Measurements from ENCODE around the gene ELF5. TPM values are rescaled to one million over a fixed set of nuclear protein-coding genes. Genes with fewer than 3 reads are reported as not detected.

Gene ELF5
- total and polyA plus RNA-seq, 4 donors, result 0.11 to 0.54 (median 0.22) TPM; not detected in 1

GRCh38 chr11:34483106-34483874 is 30.3 kb downstream of the ELF5 start:
- no peak overlapping the region for H3K4me3 ChIP-seq (ENCODE audit: low read depth, low read length)
- DNase-seq (ENCODE audit: low read depth in 4 of 6, low spot score in 6 of 6), result no peak
- WGBS (ENCODE audit: insufficient coverage), result 95% methylated on average over 7 of the region's 9 CpGs

GRCh38 chr11:34481307-34481706 is 32.3 kb downstream of the ELF5 start:
- H3K36me3 ChIP-seq (ENCODE audit: control insufficient read depth, insufficient read depth, low read length), result no peaks in the 10 kb centered on the region
- WGBS (ENCODE audit: insufficient coverage), result 60% methylated on average over 1 of the region's 3 CpGs
- H3K27me3 ChIP-seq (ENCODE audit: control insufficient read depth, insufficient read depth, low read length), result no peaks in the 10 kb centered on the region
- no peaks in the 10 kb centered on the region for H3K4me1 ChIP-seq (ENCODE audit: control insufficient read depth, insufficient read depth, low read length)
- H3K4me3 ChIP-seq (ENCODE audit: low read depth, low read length), result no peak overlapping the region
- no peaks in the 10 kb centered on the region for H3K9me3 ChIP-seq (ENCODE audit: control insufficient read depth, insufficient read depth, low read length)
- H3K27ac ChIP-seq (ENCODE audit: low read depth, low read length), result no peak overlapping the region
- DNase-seq (ENCODE audit: low read depth in 4 of 6, low spot score in 6 of 6), result no peak

More at GRCh38 chr11:34483106-34483874, 30.3 kb downstream of the ELF5 start:
- no peaks in the 10 kb centered on the region for H3K9me3 ChIP-seq (ENCODE audit: control insufficient read depth, insufficient read depth, low read length)
- no peaks in the 10 kb centered on the region for H3K27me3 ChIP-seq (ENCODE audit: control insufficient read depth, insufficient read depth, low read length)
- H3K36me3 ChIP-seq (ENCODE audit: control insufficient read depth, insufficient read depth, low read length), result no peaks in the 10 kb centered on the region
- no peaks in the 10 kb centered on the region for H3K4me1 ChIP-seq (ENCODE audit: control insufficient read depth, insufficient read depth, low read length)
- H3K27ac ChIP-seq (ENCODE audit: low read depth, low read length), result no peak overlapping the region

GRCh38 chr11:34480314-34480713 is 33.3 kb downstream of the ELF5 start:
- no peaks in the 10 kb centered on the region for H3K27me3 ChIP-seq (ENCODE audit: control insufficient read depth, insufficient read depth, low read length)
- H3K4me3 ChIP-seq (ENCODE audit: low read depth, low read length), result no peak overlapping the region
- no peaks in the 10 kb centered on the region for H3K4me1 ChIP-seq (ENCODE audit: control insufficient read depth, insufficient read depth, low read length)
- H3K9me3 ChIP-seq (ENCODE audit: control insufficient read depth, insufficient read depth, low read length), result no peaks in the 10 kb centered on the region
- no peaks in the 10 kb centered on the region for H3K36me3 ChIP-seq (ENCODE audit: control insufficient read depth, insufficient read depth, low read length)
- no CpG with 5 or more reads among the region's 3 CpGs for WGBS (ENCODE audit: insufficient coverage)
- no peak overlapping the region for H3K27ac ChIP-seq (ENCODE audit: low read depth, low read length)
- no peak for DNase-seq (ENCODE audit: low read depth in 4 of 6, low spot score in 6 of 6)

GRCh38 chr11:34478845-34479663 is 34.5 kb downstream of the ELF5 start:
- Histone ChIP-seq H3K4me3 (ENCODE audit: low read depth, low read length) (no peak overlapping the region), H3K4me1 (ENCODE audit: control insufficient read depth, insufficient read depth, low read length) (no peaks in the 10 kb centered on the region), H3K36me3 (ENCODE audit: control insufficient read depth, insufficient read depth, low read length) (no peaks in the 10 kb centered on the region), H3K9me3 (ENCODE audit: control insufficient read depth, insufficient read depth, low read length) (no peaks in the 10 kb centered on the region), H3K27me3 (ENCODE audit: control insufficient read depth, insufficient read depth, low read length) (no peaks in the 10 kb centered on the region), H3K27ac (ENCODE audit: low read depth, low read length) (no peak overlapping the region)
- 64% methylated on average over 6 of the region's 8 CpGs for WGBS (ENCODE audit: insufficient coverage)
- DNase-seq (ENCODE audit: low read depth in 4 of 6, low spot score in 6 of 6), result no peak

GRCh38 chr11:34476849-34477248 is 36.7 kb downstream of the ELF5 start:
- WGBS (ENCODE audit: insufficient coverage), result 89% methylated on average over 3 of the region's 4 CpGs

GRCh38 chr11:34475656-34476055 is 37.9 kb downstream of the ELF5 start:
- Histone ChIP-seq H3K27me3 (ENCODE audit: control insufficient read depth, insufficient read depth, low read length) (no peaks in the 10 kb centered on the region), H3K36me3 (ENCODE audit: control insufficient read depth, insufficient read depth, low read length) (peaks cover 18% of the 10 kb centered on the region)
- DNase-seq (ENCODE audit: low read depth in 4 of 6, low spot score in 6 of 6), result no peak

More at GRCh38 chr11:34476849-34477248, 36.7 kb downstream of the ELF5 start:
- H3K36me3 ChIP-seq (ENCODE audit: control insufficient read depth, insufficient read depth, low read length), result peaks cover 11% of the 10 kb centered on the region
- no peak overlapping the region for H3K4me3 ChIP-seq (ENCODE audit: low read depth, low read length)
- no peak for DNase-seq (ENCODE audit: low read depth in 4 of 6, low spot score in 6 of 6)
- no peak overlapping the region for H3K27ac ChIP-seq (ENCODE audit: low read depth, low read length)
- no peaks in the 10 kb centered on the region for H3K9me3 ChIP-seq (ENCODE audit: control insufficient read depth, insufficient read depth, low read length)
- H3K27me3 ChIP-seq (ENCODE audit: control insufficient read depth, insufficient read depth, low read length), result no peaks in the 10 kb centered on the region
- no peaks in the 10 kb centered on the region for H3K4me1 ChIP-seq (ENCODE audit: control insufficient read depth, insufficient read depth, low read length)

GRCh38 chr11:34473603-34474169 is 39.9 kb downstream of the ELF5 start:
- H3K36me3 ChIP-seq (ENCODE audit: control insufficient read depth, insufficient read depth, low read length), result peaks cover 34% of the 10 kb centered on the region
- no peaks in the 10 kb centered on the region for H3K9me3 ChIP-seq (ENCODE audit: control insufficient read depth, insufficient read depth, low read length)
- no peak overlapping the region for H3K27ac ChIP-seq (ENCODE audit: low read depth, low read length)
- WGBS (ENCODE audit: insufficient coverage), result no CpG with 5 or more reads among the region's 4 CpGs
- no peak for DNase-seq (ENCODE audit: low read depth in 4 of 6, low spot score in 6 of 6)
- no peak overlapping the region for H3K4me3 ChIP-seq (ENCODE audit: low read depth, low read length)
- no peaks in the 10 kb centered on the region for H3K27me3 ChIP-seq (ENCODE audit: control insufficient read depth, insufficient read depth, low read length)
- H3K4me1 ChIP-seq (ENCODE audit: control insufficient read depth, insufficient read depth, low read length), result no peaks in the 10 kb centered on the region

More at GRCh38 chr11:34475656-34476055, 37.9 kb downstream of the ELF5 start:
- H3K27ac ChIP-seq (ENCODE audit: low read depth, low read length), result no peak overlapping the region
- H3K9me3 ChIP-seq (ENCODE audit: control insufficient read depth, insufficient read depth, low read length), result no peaks in the 10 kb centered on the region
- no CpG with 5 or more reads among the region's 3 CpGs for WGBS (ENCODE audit: insufficient coverage)
- no peaks in the 10 kb centered on the region for H3K4me1 ChIP-seq (ENCODE audit: control insufficient read depth, insufficient read depth, low read length)
- no peak overlapping the region for H3K4me3 ChIP-seq (ENCODE audit: low read depth, low read length)

- DNase-seq (ENCODE audit: low read depth in 4 of 6, low spot score in 6 of 6), result no peak
- WGBS (ENCODE audit: insufficient coverage), result 94% methylated on average over 5 of the region's 8 CpGs
- peaks cover 8% of the 10 kb centered on the region for H3K9me3 ChIP-seq (ENCODE audit: control insufficient read depth, insufficient read depth, low read length)
- H3K36me3 ChIP-seq (ENCODE audit: control insufficient read depth, insufficient read depth, low read length), result peaks cover 54% of the 10 kb centered on the region
- H3K4me1 ChIP-seq (ENCODE audit: control insufficient read depth, insufficient read depth, low read length), result no peaks in the 10 kb centered on the region
- no peaks in the 10 kb centered on the region for H3K27me3 ChIP-seq (ENCODE audit: control insufficient read depth, insufficient read depth, low read length)
- no peak overlapping the region for H3K4me3 ChIP-seq (ENCODE audit: low read depth, low read length)
- H3K27ac ChIP-seq (ENCODE audit: low read depth, low read length), result no peak overlapping the region
Observed at GRCh38 chr11:34468209-34468841, 45.3 kb downstream of the ELF5 start.

- no peak for DNase-seq (ENCODE audit: low read depth in 4 of 6, low spot score in 6 of 6)
- Histone ChIP-seq H3K27ac (ENCODE audit: low read depth, low read length) (no peak overlapping the region), H3K36me3 (ENCODE audit: control insufficient read depth, insufficient read depth, low read length) (peaks cover 51% of the 10 kb centered on the region), H3K27me3 (ENCODE audit: control insufficient read depth, insufficient read depth, low read length) (no peaks in the 10 kb centered on the region), H3K9me3 (ENCODE audit: control insufficient read depth, insufficient read depth, low read length) (peaks cover 8% of the 10 kb centered on the region), H3K4me1 (ENCODE audit: control insufficient read depth, insufficient read depth, low read length) (no peaks in the 10 kb centered on the region), H3K4me3 (ENCODE audit: low read depth, low read length) (no peak overlapping the region)
- WGBS (ENCODE audit: insufficient coverage), result no CpG with 5 or more reads among the region's 3 CpGs
Observed at GRCh38 chr11:34466802-34467488, 46.6 kb downstream of the ELF5 start.
